ENCODE measurements around the gene EOLA2.
"Not testable (repeated sequence)": the region's sequence is repeated elsewhere in the genome, so short reads cannot be mapped to it uniquely, and the experiment has no call there.

The EOLA2 gene

DNA sequence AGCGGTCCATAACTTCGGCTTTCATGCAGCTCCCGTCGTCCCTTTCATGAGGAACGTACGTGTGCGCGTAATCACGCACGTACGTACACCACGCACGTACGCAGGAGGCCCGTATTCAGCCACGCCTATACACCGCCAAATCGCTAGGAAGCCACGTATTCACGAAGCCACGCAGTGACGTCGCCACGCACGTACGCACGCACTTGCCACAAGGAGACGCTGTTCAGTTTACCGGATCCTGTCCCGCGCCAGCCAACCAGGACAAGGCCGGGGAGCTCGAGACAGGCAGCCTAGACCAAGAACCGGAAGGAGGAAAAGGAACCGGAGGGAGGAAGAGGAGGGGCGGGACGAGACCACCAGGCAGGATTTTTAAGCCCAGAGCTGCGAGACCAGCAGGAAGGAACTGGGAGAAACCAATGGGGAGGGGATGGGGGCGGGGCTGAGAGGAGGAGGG lies at the start of gene EOLA2:
Gene EOLA2, minus strand, starts transcription at position 65 of the 454 bp plus-strand sequence. CDS start 4,617 bp downstream, outside the sequence.
- DNase-seq, result peak; percentile 92

DNA sequence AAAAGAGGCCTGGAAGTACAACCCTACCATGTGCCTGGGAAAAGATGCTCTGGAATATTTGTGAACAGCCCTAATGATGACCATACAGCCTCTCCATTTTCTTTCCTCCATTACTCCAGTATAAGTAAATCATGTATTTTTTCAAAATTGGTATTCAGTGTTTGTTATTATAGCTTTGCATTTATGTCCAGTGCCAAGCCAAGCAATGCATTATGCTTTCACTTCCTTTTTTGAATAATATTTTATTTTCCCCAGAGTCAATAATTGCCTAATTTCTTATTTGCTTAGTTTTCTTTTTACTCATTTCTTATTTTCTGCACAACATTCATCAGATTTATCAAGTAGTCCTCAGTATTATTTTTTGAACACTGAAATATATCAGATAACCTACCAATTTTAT lies 49.3 kb upstream of the EOLA2 start:
- DNase-seq, result no peak

GRCh38 chrX:149984411-149984810 lies 46.1 kb upstream of the EOLA2 start:
- no peak for DNase-seq

DNA sequence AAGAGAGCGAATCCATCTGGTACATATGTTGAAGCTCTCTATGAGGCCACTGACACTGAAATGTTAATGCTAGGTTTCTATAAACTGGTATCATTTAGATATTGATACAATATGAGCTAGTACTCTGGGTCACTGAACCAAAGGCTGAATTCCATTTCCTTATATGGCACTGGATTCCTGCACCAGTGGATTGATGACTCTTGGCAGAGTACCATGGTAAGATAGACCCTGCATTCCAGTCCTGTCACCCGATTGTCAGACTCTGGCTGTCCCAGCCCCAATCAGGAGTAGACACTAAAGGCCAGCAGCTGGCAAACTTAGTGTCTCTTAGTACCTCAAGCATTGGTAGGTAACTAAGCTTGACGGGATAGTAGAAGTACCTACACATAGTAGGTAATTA lies 44.0 kb upstream of the EOLA2 start:
- DNase-seq, result no peak

DNA sequence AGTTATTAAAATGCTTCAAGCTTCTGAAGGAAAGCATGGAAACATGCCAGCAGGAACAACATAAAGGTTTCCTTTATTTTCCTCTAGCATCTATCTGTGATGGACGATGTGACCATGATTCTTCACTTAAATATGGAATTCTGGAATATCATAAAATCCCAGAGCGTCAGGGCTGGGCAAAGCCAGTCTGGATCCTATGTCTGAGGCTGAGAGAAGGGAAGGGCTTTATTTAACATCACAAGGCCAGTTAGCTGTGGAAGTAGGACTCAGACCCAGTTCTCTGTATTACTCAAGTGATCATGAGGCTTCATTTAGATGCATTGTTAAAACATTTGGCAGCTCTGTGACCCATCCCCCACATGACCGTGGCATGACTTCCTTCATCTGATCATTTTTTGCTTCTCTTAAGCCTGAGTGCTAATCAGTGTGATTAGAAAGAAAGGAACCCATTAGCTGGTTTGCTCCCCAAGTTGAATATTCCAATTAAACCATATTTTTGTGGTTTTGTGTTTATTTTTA lies 40.9 kb upstream of the EOLA2 start:
- DNase-seq, result no peak

GRCh38 chrX:149962859-149963757 lies 24.8 kb upstream of the EOLA2 start:
- no peak for DNase-seq

- DNase-seq, result no peak
Measured at GRCh38 chrX:149962010-149962409, 23.7 kb upstream of the EOLA2 start.

DNA sequence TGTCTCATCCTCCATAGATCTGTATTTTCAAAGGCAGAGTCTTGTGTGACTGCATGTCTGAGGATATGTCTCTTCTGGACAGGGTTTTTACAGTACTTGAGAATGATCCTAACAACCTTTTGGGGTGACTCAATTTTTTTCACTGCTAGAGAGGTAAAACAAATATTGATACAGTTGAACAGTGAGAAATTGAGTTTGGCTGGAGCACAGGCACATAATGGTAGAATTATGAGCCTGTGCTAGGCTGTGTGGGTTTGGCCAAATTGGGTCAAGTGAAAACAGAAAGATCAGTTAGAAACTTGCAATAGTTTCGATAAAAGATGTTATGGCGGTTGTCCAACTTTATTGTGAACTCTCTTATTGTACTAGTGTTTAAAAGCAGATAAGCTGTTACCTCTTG lies 23.3 kb upstream of the EOLA2 start:
- no peak for DNase-seq

- no peak for DNase-seq
Measured at GRCh38 chrX:149950681-149951080, 12.4 kb upstream of the EOLA2 start.

DNA sequence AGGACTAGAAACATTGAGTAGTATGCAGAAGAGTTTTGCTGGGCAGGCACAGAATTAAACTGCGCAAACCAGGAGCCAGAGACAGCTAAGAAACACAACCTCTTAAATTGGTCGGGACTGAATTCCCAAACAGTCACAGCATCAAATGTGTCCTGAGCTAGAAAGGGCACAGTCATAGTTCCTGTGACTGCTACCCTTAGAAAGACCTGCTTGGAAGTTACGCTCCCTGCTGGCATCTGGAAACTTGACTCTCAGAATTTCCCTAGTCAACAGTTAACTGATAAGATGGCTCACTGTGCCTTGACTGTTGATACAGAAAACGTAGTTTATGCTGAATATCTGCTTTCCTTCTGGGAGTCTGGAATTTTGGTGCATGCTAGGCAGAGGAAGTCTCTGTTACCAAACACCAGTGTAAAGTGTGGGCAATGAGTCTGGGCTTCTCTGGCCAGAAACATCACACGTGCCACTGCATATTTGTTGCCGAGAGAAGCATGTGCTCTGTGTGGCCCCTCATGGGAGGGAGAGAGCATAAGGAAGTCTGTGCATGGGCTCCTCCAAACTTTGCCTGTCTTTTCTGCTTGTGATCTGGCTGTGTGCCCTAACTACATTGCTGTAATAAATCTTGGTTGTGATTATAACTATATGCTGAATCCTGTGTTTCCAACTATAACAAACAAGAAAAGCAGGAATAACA lies 11.6 kb upstream of the EOLA2 start:
- DNase-seq, result no peak

DNA sequence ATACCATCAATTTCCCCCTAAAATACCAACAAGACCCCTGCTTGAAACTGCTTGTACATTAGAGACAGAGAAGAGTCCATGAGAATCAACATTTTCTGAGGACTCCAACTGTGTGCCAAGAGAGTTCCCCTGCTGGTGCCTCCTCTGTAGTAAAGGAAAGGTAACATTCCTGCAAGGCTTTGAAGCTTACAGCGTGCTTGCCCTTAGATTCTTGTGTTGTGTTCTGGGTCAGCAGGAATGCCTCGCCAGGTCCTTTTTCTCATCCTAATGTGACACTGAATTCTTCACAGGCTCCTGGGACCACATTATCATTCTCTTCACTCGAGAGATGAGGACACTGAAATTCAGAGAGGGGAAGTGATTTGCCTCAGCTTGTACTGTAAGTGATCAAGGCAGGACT lies 9.7 kb upstream of the EOLA2 start:
- no peak for DNase-seq

GRCh38 chrX:149946932-149947331 lies 8.6 kb upstream of the EOLA2 start:
- not testable (repeated sequence) for DNase-seq

DNA sequence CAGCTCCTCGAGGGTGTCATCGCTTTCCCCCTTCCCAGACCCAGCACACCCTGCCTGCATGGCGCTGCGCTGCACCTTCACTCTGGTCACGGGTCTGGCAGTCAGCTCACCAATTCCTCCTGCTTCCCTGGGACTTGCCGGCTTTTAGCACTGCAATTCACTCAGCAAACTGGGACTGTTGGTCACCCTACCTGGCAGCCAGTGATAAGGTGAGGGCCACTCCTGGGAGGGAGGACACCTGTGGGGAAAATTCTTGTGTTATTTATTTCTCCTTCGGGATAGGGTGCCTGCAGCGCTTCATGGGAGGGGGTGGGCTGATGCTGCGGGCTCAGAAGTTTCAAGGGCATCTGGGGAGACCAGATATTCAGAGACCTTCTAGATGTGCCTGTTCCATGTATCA lies 7.5 kb upstream of the EOLA2 start:
- DNase-seq, result not testable (repeated sequence)

- not testable (repeated sequence) for DNase-seq
Measured at GRCh38 chrX:149945087-149945670, 6.9 kb upstream of the EOLA2 start.

GRCh38 chrX:149940674-149941024 lies 2.4 kb upstream of the EOLA2 start:
- not testable (repeated sequence) for DNase-seq

GRCh38 chrX:149939905-149940673 lies 1.8 kb upstream of the EOLA2 start:
- DNase-seq, result peak; percentile 85

DNA sequence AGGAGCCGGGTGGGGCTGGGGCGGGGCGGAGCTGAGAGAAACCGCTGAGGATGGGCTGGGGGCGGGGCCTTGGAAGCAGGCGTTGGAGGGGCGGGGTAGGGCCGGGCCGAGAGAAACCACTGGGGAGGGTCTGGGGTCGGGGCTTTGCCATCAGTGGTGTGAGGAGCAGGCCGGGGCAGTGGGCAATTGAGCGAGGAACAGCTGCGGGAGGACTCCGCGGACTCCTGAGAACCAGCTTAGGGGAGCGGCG lies 1.3 kb upstream of the EOLA2 start:
- no peak for DNase-seq

DNA sequence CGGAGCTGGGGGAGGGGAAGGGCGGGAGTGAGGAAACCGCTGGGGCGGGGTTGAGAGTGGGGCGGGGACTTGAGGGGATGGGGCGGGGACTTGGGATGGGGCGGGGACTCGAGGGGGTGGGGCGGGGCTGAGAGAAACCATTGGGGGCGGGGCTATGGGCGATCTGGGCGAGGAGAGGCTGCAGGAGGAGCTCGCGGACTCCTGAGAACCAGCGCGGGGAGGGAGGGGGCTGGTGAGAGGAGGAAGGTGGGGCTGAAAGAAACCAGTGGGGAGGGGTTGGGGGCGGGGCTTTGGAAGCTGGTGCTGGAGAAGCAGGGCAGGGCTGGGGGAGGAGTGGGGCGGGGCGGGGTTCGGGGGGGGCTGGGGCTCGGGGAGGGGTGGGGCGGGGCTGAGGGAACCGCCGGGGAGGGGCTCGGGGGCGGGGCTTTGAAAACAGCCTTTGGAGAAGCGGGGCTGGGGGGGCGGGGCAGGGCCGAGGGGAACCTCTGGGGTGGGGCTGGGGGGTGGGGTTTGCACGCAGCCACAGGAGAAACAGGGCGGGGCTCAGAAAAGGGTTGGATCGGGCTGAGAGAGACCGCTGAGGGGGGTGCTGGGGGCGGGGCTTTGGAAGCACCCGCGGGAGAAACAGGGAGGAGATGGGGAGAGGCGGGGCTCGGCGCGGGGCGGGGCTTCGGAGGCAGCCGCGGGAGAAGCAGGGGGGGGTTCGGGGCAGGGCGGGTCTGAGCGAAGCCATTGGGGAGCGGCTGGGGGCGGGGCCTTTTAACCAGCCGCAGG lies 777 bp upstream of the EOLA2 start:
- peak; percentile 88 for DNase-seq

DNA sequence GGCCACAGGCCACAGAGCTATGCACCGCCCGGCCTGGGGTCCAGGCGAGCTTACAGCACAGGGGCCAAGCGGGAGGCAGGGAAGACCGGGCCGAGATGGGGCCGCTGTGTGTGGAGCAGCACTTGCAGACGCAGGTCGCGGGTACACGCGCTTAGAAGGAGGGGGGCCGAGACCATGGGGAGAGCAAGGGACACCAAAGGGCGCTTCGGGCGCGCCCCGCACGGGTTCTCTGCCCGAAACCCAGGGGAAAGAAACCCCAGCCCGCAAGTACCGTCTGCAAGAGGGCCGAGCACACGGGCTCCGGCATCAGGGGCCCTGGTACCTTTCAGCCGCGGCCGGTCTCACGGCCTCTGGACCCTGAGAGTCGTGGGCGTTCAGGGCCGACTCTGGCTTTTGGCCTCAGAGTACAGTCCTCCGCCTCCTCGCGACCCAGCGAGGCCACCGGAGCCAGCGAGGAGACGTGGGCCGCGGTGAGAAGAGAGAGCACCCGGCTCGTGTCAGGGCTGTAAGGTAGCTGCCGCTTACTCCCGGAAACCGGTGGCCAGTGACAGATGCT lies 342 bp downstream of the EOLA2 start:
- no peak for DNase-seq

- DNase-seq, result not testable (repeated sequence)
Measured at GRCh38 chrX:149937328-149937727, 963 bp downstream of the EOLA2 start.

- DNase-seq, result not testable (repeated sequence)
Measured at GRCh38 chrX:149933547-149933946, 4.7 kb downstream of the EOLA2 start.

DNA sequence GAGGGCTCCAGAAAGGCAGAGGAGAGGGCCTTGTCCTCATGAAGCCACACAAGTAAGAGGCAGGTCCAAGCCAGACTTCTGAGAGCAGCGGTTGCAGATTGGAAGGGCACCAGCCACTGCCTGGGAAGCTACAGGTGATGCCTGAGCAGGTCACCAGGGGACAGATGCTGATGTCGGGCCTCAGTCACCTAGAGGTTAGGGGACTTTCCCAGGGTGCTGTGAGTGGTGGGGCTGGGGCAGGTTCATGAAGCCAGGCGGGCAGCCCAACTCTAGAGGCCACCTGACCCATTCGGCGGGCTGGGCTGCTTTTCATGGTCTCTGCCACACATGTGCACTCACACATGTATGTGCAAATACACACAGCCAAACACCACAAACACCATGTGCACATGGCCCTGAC lies 5.3 kb downstream of the EOLA2 start:
- not testable (repeated sequence) for DNase-seq

Data from NK-92 treated with Interleukin-12 subunit alpha and Interleukin-12 subunit beta, amount 100 ng/mL, for 24 hours (cell line).